GM12872 (cell line): ENCODE results near the gene DMP1.

Source experiments
- TF ChIP-seq, protein P1 (sequence below): IDR thresholded peaks from 3 replicates; pipeline ENCODE4 v1.5.1; 2011; ENCODE audit warnings: low read depth, mild to moderate bottlenecking, low read length, moderate library complexity; ENCODE audit not compliant: insufficient read depth

The DMP1 gene

DNA sequence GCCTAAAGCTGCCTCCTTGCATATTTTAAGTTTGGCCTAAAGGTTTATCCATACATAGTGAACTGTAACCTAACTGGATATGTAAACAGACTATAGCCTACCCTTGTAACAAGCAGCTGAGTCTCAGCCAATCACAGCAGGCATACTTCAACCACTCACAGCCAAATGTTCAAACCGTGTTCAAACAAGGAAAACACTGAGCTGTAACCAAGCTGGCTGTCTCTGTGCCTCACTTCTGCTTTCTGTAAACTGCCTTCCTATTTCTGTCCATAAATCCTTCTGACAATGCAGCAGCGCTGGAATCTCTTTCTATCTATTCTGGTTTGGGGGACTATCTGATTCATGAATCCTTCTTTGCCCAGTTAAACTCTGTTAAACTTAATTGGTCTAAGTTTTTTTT lies 25.4 kb upstream of the DMP1 start:
- TF ChIP-seq, protein P1, sequence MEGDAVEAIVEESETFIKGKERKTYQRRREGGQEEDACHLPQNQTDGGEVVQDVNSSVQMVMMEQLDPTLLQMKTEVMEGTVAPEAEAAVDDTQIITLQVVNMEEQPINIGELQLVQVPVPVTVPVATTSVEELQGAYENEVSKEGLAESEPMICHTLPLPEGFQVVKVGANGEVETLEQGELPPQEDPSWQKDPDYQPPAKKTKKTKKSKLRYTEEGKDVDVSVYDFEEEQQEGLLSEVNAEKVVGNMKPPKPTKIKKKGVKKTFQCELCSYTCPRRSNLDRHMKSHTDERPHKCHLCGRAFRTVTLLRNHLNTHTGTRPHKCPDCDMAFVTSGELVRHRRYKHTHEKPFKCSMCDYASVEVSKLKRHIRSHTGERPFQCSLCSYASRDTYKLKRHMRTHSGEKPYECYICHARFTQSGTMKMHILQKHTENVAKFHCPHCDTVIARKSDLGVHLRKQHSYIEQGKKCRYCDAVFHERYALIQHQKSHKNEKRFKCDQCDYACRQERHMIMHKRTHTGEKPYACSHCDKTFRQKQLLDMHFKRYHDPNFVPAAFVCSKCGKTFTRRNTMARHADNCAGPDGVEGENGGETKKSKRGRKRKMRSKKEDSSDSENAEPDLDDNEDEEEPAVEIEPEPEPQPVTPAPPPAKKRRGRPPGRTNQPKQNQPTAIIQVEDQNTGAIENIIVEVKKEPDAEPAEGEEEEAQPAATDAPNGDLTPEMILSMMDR: no peak

DNA sequence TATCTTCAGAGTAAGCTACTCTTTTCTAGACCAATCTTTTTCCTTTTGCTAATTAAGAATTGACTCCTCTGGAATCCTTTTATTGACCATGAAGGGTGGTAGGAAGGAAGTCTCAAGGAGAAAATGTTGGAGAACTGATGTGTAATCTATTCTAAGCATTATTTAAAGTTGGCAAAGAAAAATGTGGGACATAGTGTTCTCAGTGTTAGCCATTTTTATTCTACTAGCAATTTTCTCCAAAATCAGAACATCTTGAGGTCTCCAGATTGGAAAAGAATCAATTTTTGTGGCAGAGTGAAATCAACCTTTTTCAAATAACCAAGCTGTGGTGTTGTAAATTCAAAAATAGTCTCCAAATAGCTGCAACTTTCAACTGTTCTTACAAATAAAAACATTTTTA lies 18.4 kb upstream of the DMP1 start:
- TF ChIP-seq, protein P1: no peak

DNA sequence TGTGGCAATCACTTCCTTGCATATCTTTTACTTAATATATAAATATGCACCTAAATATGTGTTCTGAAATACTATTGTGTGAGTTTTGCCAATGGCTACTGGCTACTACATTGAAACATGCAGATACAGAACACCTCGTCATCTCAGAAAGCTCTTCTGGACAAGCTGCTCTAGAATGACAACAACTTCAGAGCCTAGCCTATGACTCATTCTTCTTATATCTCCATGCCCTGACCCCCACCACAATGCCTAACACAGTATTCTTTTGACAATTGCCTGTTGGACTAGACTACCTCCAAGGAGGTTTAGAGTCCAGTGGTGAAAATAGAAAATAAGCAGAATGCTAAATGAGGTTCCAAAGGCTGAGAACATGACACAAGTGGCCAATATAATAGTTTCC lies 17.6 kb upstream of the DMP1 start:
- TF ChIP-seq, protein P1: no peak

- TF ChIP-seq, protein P1: no peak
These were observed 16.8 kb upstream of the DMP1 start for GRCh38 chr4:87633243-87633642.

GRCh38 chr4:87644286-87644685 lies 5.8 kb upstream of the DMP1 start:
- TF ChIP-seq, protein P1: peak; percentile 14; the same call in 1 of the 3 replicates

- TF ChIP-seq, protein P1: no peak
These were observed 858 bp downstream of the DMP1 start for GRCh38 chr4:87650938-87651337.

DNA sequence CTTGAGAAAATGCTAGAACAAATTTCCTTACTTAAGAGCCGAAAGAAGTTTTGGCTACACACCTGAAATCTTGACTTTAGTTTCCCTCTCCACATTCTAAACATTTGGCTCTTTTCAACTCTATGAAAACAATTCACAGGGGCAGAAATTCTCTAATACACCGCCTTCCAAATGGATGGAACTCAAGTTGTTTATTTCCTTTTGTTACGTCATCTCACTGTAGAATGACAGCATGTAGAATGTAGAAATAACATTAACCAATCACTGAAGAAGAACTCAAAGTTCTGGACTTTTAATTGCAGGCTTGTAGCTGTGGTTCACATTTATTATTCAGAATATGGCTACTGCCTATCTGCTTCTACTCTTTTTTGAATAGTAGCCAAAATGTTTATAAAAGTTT lies 1.9 kb downstream of the DMP1 start:
- TF ChIP-seq, protein P1: no peak
